CD4-positive, CD25-positive, alpha-beta regulatory T cell (primary cell): ENCODE measurements around the gene IL7R. TPM values are rescaled to one million over a fixed set of nuclear protein-coding genes. Genes with fewer than 3 reads are reported as not detected.
A peak's percentile ranks its signal among the peaks of the same experiment; 100 is the strongest.
"Not testable (repeated sequence)": the region's sequence is repeated elsewhere in the genome, so short reads cannot be mapped to it uniquely, and the experiment has no call there.

Source experiments
- ATAC-seq, 2 donors: fragments of 150-1000 bp; cut with Tn5 transposase; one replicate each; pipeline ENCODE4 v1.10.0; 2021; ENCODE audit warnings: low read depth in 2 of 2, moderate number of reproducible peaks in 2 of 2, moderate library complexity in 1 of 2
- DNase-seq, 3 donors: peaks; one replicate each; pipeline versions ENCODE4 v3.0.0 to v3.0.0-alpha.2; 2012 to 2022; ENCODE audit warnings: mixed read lengths in 1 of 3
- H3K27ac ChIP-seq: one replicate; pipeline ENCODE4 v1.7.0; 2013; ENCODE audit warnings: mild to moderate bottlenecking, low read length; ENCODE audit not compliant: insufficient read depth, poor library complexity, severe bottlenecking
- H3K27me3 ChIP-seq: one replicate; pipeline ENCODE4 v1.7.0; 2013; ENCODE audit warnings: low read length; ENCODE audit not compliant: control insufficient read depth, insufficient read depth
- H3K36me3 ChIP-seq: one replicate; pipeline ENCODE4 v1.7.0; 2013; ENCODE audit warnings: mild to moderate bottlenecking, low read length, moderate library complexity; ENCODE audit not compliant: control insufficient read depth, insufficient read depth
- H3K4me1 ChIP-seq: 2 replicates; pipeline ENCODE4 v1.7.0; 2013; ENCODE audit warnings: mild to moderate bottlenecking, low read length; ENCODE audit not compliant: insufficient read depth, control insufficient read depth, poor library complexity, severe bottlenecking
- H3K4me3 ChIP-seq: one replicate; pipeline ENCODE4 v1.7.0; 2013; ENCODE audit warnings: low read depth, mild to moderate bottlenecking, low read length, moderate library complexity
- H3K9me3 ChIP-seq, 2 experiments: 1 replicate in 1 of 2; 2 replicates in 1 of 2; pipeline ENCODE4 v1.7.0; 2013; ENCODE audit warnings: low read length in 2 of 2, mild to moderate bottlenecking in 1 of 2, moderate library complexity in 1 of 2; ENCODE audit not compliant: control insufficient read depth in 2 of 2
- H3K27ac Mint-ChIP-seq, 3 donors: one replicate each; pipeline ENCODE4 v1.8.0; 2020 to 2022; ENCODE audit warnings: mild to moderate bottlenecking in 3 of 3, mixed read lengths in 3 of 3, moderate library complexity in 2 of 3
- H3K27me3 Mint-ChIP-seq: one replicate; pipeline ENCODE4 v1.8.0; 2022; ENCODE audit warnings: mild to moderate bottlenecking, mixed read lengths
- H3K36me3 Mint-ChIP-seq: one replicate; pipeline ENCODE4 v1.8.0; 2020; ENCODE audit warnings: mixed read lengths
- H3K4me1 Mint-ChIP-seq, 4 donors: one replicate each; pipeline ENCODE4 v1.8.0; 2020 to 2022; ENCODE audit warnings: mixed read lengths in 4 of 4, mild to moderate bottlenecking in 1 of 4
- H3K4me3 Mint-ChIP-seq, 4 donors: one replicate each; pipeline ENCODE4 v1.8.0; 2020 to 2022; ENCODE audit warnings: mild to moderate bottlenecking in 4 of 4, mixed read lengths in 4 of 4, moderate library complexity in 3 of 4
- H3K9me3 Mint-ChIP-seq, 7 donors: one replicate each; pipeline ENCODE4 v1.8.0; 2020 to 2022; ENCODE audit warnings: mixed read lengths in 7 of 7, mild to moderate bottlenecking in 3 of 7, moderate library complexity in 2 of 7
- polyA plus RNA-seq, 4 donors: library from polyadenylated mRNA; unstranded; fragments of 300-500 nt; fragmentation: Illumina TruSeq; gene quantifications; one replicate each; pipeline ENCODE4 v1.2.3, GENCODE V29; 2021
- total RNA-seq: library from RNA; stranded (reverse); gene quantifications from one replicate; pipeline ENCODE4 v1.2.3, GENCODE V29; 2022

IL7R gene
- total and polyA plus RNA-seq, 5 donors from 2014 or later: 110 to 394 (median 295) TPM

GRCh38 chr5:35853631-35854030, 3.1 kb upstream of the IL7R start:
- no peaks in the 10 kb centered on the region for H3K36me3 ChIP-seq
- peak overlapping the region; percentile 98 for H3K27ac ChIP-seq
- Mint-ChIP-seq H3K9me3 (peaks cover 0 to 2% (median 0%) of the 10 kb centered on the region in 7 donors), H3K27ac (peak overlapping the region; percentile 100), H3K4me3 (peak overlapping the region; percentile 77 to 94 (median 92)), H3K4me1 (peaks cover 17 to 75% (median 44%) of the 10 kb centered on the region in 4 donors), H3K36me3 (peaks cover 4% of the 10 kb centered on the region), H3K27me3 (peaks cover 4% of the 10 kb centered on the region)
- ATAC-seq (peak; percentile 71 to 73), DNase-seq (peak; percentile 57 to 82 (median 58))
- H3K4me1 ChIP-seq: peaks cover 62% of the 10 kb centered on the region
- H3K4me3 ChIP-seq: peak overlapping the region; percentile 100
- H3K9me3 ChIP-seq: no peaks in the 10 kb centered on the region
- no peaks in the 10 kb centered on the region for H3K27me3 ChIP-seq

- ATAC-seq: peak; percentile 75 to 78
- peak overlapping the region; percentile 98 for H3K27ac ChIP-seq
Observed at GRCh38 chr5:35854248-35854647, 2.4 kb upstream of the IL7R start.

GRCh38 chr5:35855187-35855586, 1.5 kb upstream of the IL7R start:
- Mint-ChIP-seq H3K27me3 (peaks cover 4% of the 10 kb centered on the region), H3K9me3 (peaks cover 0 to 1% (median 0%) of the 10 kb centered on the region in 7 donors)

More at GRCh38 chr5:35854248-35854647, 2.4 kb upstream of the IL7R start:
- Histone ChIP-seq H3K4me3 (peak overlapping the region; percentile 100), H3K36me3 (peaks cover 5% of the 10 kb centered on the region), H3K4me1 (peaks cover 62% of the 10 kb centered on the region), H3K27me3 (no peaks in the 10 kb centered on the region), H3K9me3 (no peaks in the 10 kb centered on the region)
- Mint-ChIP-seq H3K27ac (peak overlapping the region; percentile 100), H3K4me3 (peak overlapping the region; percentile 77 to 94 (median 92)), H3K36me3 (peaks cover 10% of the 10 kb centered on the region), H3K9me3 (peaks cover 0 to 2% (median 0%) of the 10 kb centered on the region in 7 donors), H3K27me3 (peaks cover 4% of the 10 kb centered on the region), H3K4me1 (peaks cover 20 to 76% (median 44%) of the 10 kb centered on the region in 4 donors)
- DNase-seq: peak; percentile 72 to 92 (median 83)

GRCh38 chr5:35856186-35856764, 416 bp upstream of the IL7R start:
- peak in 1 of 3 donors; percentile 44 for DNase-seq
- not testable (repeated sequence) for H3K9me3 ChIP-seq, H3K27me3 Mint-ChIP-seq, H3K27me3 ChIP-seq, H3K9me3 Mint-ChIP-seq, ATAC-seq
- Mint-ChIP-seq H3K36me3 (peaks cover 30% of the 10 kb centered on the region), H3K4me1 (peaks cover 26 to 74% (median 46%) of the 10 kb centered on the region in 4 donors), H3K4me3 (peak overlapping the region; percentile 77 to 94 (median 93)), H3K27ac (peak overlapping the region; percentile 92 to 100 (median 97))
- H3K27ac ChIP-seq: peak overlapping the region; percentile 98
- peaks cover 69% of the 10 kb centered on the region for H3K4me1 ChIP-seq
- H3K4me3 ChIP-seq: peak overlapping the region; percentile 100
- H3K36me3 ChIP-seq: peaks cover 20% of the 10 kb centered on the region

More at GRCh38 chr5:35855187-35855586, 1.5 kb upstream of the IL7R start:
- Histone ChIP-seq H3K4me1 (peaks cover 64% of the 10 kb centered on the region), H3K36me3 (peaks cover 9% of the 10 kb centered on the region), H3K4me3 (peak overlapping the region; percentile 100), H3K9me3 (no peaks in the 10 kb centered on the region), H3K27ac (peak overlapping the region; percentile 98), H3K27me3 (no peaks in the 10 kb centered on the region)
- H3K4me1 Mint-ChIP-seq: peaks cover 25 to 74% (median 47%) of the 10 kb centered on the region in 4 donors
- ATAC-seq: no peak
- peaks cover 20% of the 10 kb centered on the region for H3K36me3 Mint-ChIP-seq
- peak overlapping the region; percentile 77 to 94 (median 92) for H3K4me3 Mint-ChIP-seq
- DNase-seq: no peak
- H3K27ac Mint-ChIP-seq: peak overlapping the region; percentile 100

GRCh38 chr5:35857606-35858205, 1.0 kb downstream of the IL7R start:
- H3K4me3 Mint-ChIP-seq: peak overlapping the region; percentile 77 to 94 (median 93)
- Histone ChIP-seq H3K4me3 (peak overlapping the region; percentile 100), H3K4me1 (peaks cover 69% of the 10 kb centered on the region), H3K9me3 (no peaks in the 10 kb centered on the region), H3K36me3 (peaks cover 34% of the 10 kb centered on the region), H3K27ac (peak overlapping the region; percentile 98), H3K27me3 (no peaks in the 10 kb centered on the region)
- H3K4me1 Mint-ChIP-seq: peaks cover 26 to 74% (median 53%) of the 10 kb centered on the region in 4 donors
- peak overlapping the region; percentile 92 to 100 (median 97) for H3K27ac Mint-ChIP-seq
- no peak for ATAC-seq
- peaks cover 45% of the 10 kb centered on the region for H3K36me3 Mint-ChIP-seq
- DNase-seq: peak in 2 of 3 donors; percentile 13 to 31
- peaks cover 4% of the 10 kb centered on the region for H3K27me3 Mint-ChIP-seq
- H3K9me3 Mint-ChIP-seq: peaks cover 0 to 2% (median 0%) of the 10 kb centered on the region in 7 donors

GRCh38 chr5:35859101-35859661, 2.5 kb downstream of the IL7R start:
- peak overlapping the region; percentile 77 to 95 (median 94) for H3K4me3 Mint-ChIP-seq
- peaks cover 0 to 2% (median 0%) of the 10 kb centered on the region in 7 donors for H3K9me3 Mint-ChIP-seq
- peak overlapping the region; percentile 85 to 98 (median 93) for H3K27ac Mint-ChIP-seq
- peaks cover 60% of the 10 kb centered on the region for H3K36me3 Mint-ChIP-seq
- ATAC-seq (peak; percentile 11 to 16), DNase-seq (peak in 2 of 3 donors; percentile 13 to 57)
- H3K4me1 Mint-ChIP-seq: peaks cover 24 to 74% (median 56%) of the 10 kb centered on the region in 4 donors
- Histone ChIP-seq H3K9me3 (peaks cover 0 to under 1% of the 10 kb centered on the region in 2 experiments), H3K4me3 (peak overlapping the region; percentile 100), H3K27me3 (no peaks in the 10 kb centered on the region), H3K4me1 (peaks cover 63% of the 10 kb centered on the region), H3K27ac (peak overlapping the region; percentile 98), H3K36me3 (peaks cover 49% of the 10 kb centered on the region)
- no peaks in the 10 kb centered on the region for H3K27me3 Mint-ChIP-seq

GRCh38 chr5:35860686-35861085, 4.0 kb downstream of the IL7R start:
- H3K4me3 Mint-ChIP-seq: peak overlapping the region; percentile 77 to 95 (median 94)
- peaks cover 59% of the 10 kb centered on the region for H3K36me3 ChIP-seq
- no peaks in the 10 kb centered on the region for H3K27me3 Mint-ChIP-seq
- no peaks in the 10 kb centered on the region for H3K27me3 ChIP-seq
- peaks cover 0 to 4% of the 10 kb centered on the region in 2 experiments for H3K9me3 ChIP-seq
- peaks cover 0 to 4% (median 2%) of the 10 kb centered on the region in 7 donors for H3K9me3 Mint-ChIP-seq
- peak overlapping the region; percentile 67 to 98 (median 85) for H3K27ac Mint-ChIP-seq
- H3K36me3 Mint-ChIP-seq: peaks cover 75% of the 10 kb centered on the region
- peaks cover 49% of the 10 kb centered on the region for H3K4me1 ChIP-seq
- no peak for ATAC-seq
- DNase-seq: no peak
- peak overlapping the region; percentile 100 for H3K4me3 ChIP-seq
- no peak overlapping the region for H3K27ac ChIP-seq
- peaks cover 19 to 72% (median 50%) of the 10 kb centered on the region in 4 donors for H3K4me1 Mint-ChIP-seq
